ENCODE data around the gene STAMBP. TPM values are rescaled to one million over a fixed set of nuclear protein-coding genes. Genes with fewer than 3 reads are reported as not detected.
"Not testable (repeated sequence)": the region's sequence is repeated elsewhere in the genome, so short reads cannot be mapped to it uniquely, and the experiment has no call there.

The STAMBP gene
- polyA plus RNA-seq (ENCODE audit: insufficient read length in 3 of 3) = 10 to 100 TPM; 57.4 to 61.7 (median 59.9) TPM
- long read RNA-seq, donor 1, full-length matches to known transcripts = 7 of 7 reads
- long read RNA-seq, donor 1, partial matches to known transcripts = 0 of 7 reads
- long read RNA-seq, donor 1, other reads (novel, unspliced or antisense) = 0 of 7 reads
- long read RNA-seq, donor 2, full-length matches to known transcripts = 5 of 5 reads
- long read RNA-seq, donor 2, partial matches to known transcripts = 0 of 5 reads
- long read RNA-seq, donor 2, other reads (novel, unspliced or antisense) = 0 of 5 reads
- long read RNA-seq, donor 3, full-length matches to known transcripts = 6 of 6 reads
- long read RNA-seq, donor 3, partial matches to known transcripts = 0 of 6 reads
- long read RNA-seq, donor 3, other reads (novel, unspliced or antisense) = 0 of 6 reads
- long read RNA-seq, donor 4, full-length matches to known transcripts = 8 of 13 reads
- long read RNA-seq, donor 4, partial matches to known transcripts = 5 of 13 reads
- long read RNA-seq, donor 4, other reads (novel, unspliced or antisense) = 0 of 13 reads
- long read RNA-seq, donor 5, full-length matches to known transcripts = 1 of 1 reads
- long read RNA-seq, donor 5, partial matches to known transcripts = 0 of 1 reads
- long read RNA-seq, donor 5, other reads (novel, unspliced or antisense) = 0 of 1 reads
- long read RNA-seq, donor 6, full-length matches to known transcripts = 5 of 5 reads
- long read RNA-seq, donor 6, partial matches to known transcripts = 0 of 5 reads
- long read RNA-seq, donor 6, other reads (novel, unspliced or antisense) = 0 of 5 reads
- long read RNA-seq, donor 7, full-length matches to known transcripts = 3 of 15 reads
- long read RNA-seq, donor 7, partial matches to known transcripts = 12 of 15 reads
- long read RNA-seq, donor 7, other reads (novel, unspliced or antisense) = 0 of 15 reads
- long read RNA-seq, donor 8, full-length matches to known transcripts = 1 of 1 reads
- long read RNA-seq, donor 8, partial matches to known transcripts = 0 of 1 reads
- long read RNA-seq, donor 8, other reads (novel, unspliced or antisense) = 0 of 1 reads
- long read RNA-seq, donor 9, full-length matches to known transcripts = 1 of 6 reads
- long read RNA-seq, donor 9, partial matches to known transcripts = 5 of 6 reads
- long read RNA-seq, donor 9, other reads (novel, unspliced or antisense) = 0 of 6 reads
- long read RNA-seq, donor 10, full-length matches to known transcripts = 2 of 31 reads
- long read RNA-seq, donor 10, partial matches to known transcripts = 29 of 31 reads
- long read RNA-seq, donor 10, other reads (novel, unspliced or antisense) = 0 of 31 reads
- long read RNA-seq, donor 11, full-length matches to known transcripts = 2 of 7 reads
- long read RNA-seq, donor 11, partial matches to known transcripts = 5 of 7 reads
- long read RNA-seq, donor 11, other reads (novel, unspliced or antisense) = 0 of 7 reads
- long read RNA-seq, donor 12, full-length matches to known transcripts = 8 of 8 reads
- long read RNA-seq, donor 12, partial matches to known transcripts = 0 of 8 reads
- long read RNA-seq, donor 12, other reads (novel, unspliced or antisense) = 0 of 8 reads
- long read RNA-seq, donor 13, full-length matches to known transcripts = 2 of 8 reads
- long read RNA-seq, donor 13, partial matches to known transcripts = 6 of 8 reads
- long read RNA-seq, donor 13, other reads (novel, unspliced or antisense) = 0 of 8 reads
- long read RNA-seq, donor 14 = 0 reads
- long read RNA-seq, donor 15, full-length matches to known transcripts = 11 of 11 reads
- long read RNA-seq, donor 15, partial matches to known transcripts = 0 of 11 reads
- long read RNA-seq, donor 15, other reads (novel, unspliced or antisense) = 0 of 11 reads
- long read RNA-seq, donor 16, full-length matches to known transcripts = 2 of 8 reads
- long read RNA-seq, donor 16, partial matches to known transcripts = 6 of 8 reads
- long read RNA-seq, donor 16, other reads (novel, unspliced or antisense) = 0 of 8 reads

DNA sequence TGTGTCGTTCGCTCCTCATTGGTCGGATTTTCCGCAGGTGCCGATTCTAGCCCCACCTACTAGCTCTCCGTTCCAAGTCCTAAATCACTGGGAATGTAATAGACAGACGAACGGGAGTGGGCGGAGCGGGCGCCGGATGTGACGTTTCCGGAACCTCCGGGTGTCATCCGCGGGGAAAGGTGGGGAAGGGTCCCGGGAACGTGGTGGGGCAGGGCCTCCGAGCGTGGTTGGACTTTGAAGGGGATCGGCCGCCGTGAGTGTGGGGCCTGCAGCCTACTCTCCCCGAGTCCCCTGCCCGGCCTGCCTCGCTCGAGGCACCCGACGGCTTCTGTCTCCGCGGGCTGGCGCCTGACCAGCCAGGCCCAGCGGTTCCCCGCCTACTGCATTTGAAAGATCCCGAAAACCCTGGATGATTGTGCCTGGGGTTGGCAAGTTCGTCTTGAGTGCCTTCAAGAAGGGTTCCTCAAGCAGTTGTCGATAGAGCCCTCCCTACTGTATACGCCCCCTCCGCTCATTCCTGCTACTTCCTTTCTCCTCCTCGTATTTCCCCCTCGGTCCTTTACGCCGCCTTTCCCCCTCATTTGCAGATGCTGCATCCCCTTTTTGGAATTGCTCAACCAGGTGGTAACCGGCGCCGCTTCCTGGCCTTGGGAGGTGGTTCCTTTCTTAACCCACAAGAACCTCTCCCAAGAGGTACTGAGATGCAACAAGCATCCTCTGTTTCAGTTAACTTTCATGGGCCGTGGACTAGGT lies at the start of gene STAMBP:
Gene STAMBP (plus strand): TSS at position 144 of the 753 bp plus-strand sequence. CDS start 1,896 bp downstream, outside the sequence.
- DNase-seq = peak; percentile 98

DNA sequence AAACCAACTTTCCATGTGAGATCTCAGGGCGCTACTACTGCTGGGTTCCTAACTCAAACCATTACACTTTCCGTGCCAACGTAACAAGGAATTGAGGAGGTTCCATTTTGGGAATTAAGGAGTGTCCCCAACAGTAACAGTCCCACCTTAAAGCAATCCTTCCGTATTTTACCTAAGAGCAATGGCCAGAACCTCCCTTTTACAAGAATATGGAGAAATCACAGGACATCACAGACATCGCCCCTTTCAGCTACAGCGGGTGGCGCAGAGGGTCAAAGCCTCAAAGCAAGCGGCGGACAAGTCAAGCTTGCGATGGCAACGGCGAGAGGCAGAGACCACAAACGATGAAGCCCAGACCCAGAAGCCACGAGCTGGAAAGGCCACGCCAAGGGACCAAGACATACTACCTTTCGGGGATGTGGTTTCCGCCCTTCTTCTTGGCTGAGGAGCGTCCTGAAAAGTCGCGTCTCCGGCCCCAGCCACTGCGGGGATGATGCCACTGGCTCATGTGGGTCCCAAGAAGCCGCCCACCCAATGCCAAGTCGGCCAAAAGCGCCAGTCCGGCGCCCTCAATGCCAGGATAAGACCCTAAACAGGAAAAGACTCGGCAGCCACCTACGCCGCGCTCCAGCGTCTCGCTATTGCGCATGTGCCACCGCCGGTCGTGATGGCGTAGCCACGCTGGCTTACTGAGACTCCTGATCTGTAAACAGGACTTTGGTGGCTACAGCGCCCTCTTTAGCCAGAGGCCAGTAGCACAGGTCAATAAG lies 49.1 kb upstream of the STAMBP start, which contains the start of gene DUSP11:
Gene DUSP11 (minus strand): TSS at position 637 of the 770 bp plus-strand sequence. CDS start 129 bp downstream, at position 508.
- peak; percentile 95 for DNase-seq

DNA sequence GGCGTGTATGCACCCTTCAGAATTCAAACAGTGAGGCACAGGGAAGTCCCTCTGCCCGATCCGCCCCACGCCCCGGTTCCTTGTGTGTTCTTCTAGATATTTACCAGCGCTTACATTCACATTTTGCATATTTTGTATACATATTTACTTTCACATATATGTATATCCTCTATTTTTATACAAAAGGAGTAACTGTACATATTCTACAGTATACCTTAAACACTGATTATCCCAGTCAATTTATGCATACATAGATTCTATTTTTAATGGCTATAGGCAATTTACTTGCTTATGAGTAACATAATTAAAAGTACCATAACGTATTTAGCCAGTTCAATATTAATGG lies 48.6 kb upstream of the STAMBP start:
- DNase-seq = no peak

DNA sequence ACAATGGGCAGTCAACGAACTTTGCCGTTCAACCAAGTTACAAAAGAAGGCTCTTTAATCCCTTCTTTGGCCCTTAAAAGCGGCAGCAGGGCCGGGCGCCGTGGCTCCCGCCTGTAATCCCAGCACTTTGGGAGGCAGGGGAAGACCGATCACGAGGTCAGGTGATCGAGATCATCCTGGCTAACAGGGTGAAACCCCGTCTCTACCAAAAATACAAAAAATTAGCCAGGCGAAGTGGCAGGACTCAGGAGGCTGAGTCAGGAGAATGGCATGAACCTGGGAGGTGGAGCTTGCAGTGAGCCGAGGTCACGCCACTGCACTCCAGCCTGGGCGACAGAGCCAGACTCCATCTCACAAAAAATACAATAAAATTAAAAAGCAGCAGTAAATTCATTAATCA lies 45.4 kb upstream of the STAMBP start:
- not testable (repeated sequence) for DNase-seq

DNA sequence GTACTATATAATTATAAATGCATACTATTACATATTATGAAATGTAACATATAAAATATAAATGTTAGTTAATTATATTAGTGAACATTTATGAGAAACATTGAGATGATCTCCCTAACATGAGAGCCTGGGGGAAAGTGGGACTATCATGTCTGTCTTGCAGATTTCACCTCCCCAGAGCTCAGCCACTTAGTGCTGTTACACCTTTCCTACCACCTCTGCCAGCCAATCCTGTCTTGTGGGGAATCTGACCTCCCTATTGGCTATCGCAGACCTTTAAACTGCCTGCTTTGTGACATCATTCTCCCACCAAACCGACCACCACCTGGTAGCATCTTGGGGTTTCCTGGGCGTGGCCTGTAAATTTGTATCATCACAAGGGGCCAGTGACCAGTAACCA lies 44.9 kb upstream of the STAMBP start, which contains the start of gene C2orf78:
Gene C2orf78 (plus strand): TSS at position 301 of the 400 bp plus-strand sequence. CDS start 127 bp downstream, outside the sequence.
- not testable (repeated sequence) for DNase-seq

DNA sequence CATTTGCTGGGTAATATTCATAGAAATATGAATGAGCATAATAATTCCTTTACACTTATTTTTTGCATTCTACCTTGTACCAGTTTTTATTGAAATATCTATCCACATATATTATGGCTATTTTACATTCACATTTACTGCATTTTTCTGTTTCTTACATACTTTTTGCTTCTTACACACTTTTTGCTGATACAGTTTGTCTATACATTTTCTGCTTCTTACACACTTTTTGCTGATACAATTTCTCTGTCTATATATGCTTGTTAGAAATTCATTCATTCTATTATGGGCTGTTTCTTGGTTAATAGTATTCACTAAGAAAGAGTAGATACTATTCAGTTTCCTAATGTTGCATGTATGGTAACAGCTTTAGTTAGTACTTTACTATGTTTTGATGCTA lies 16.9 kb upstream of the STAMBP start:
- no peak for DNase-seq

DNA sequence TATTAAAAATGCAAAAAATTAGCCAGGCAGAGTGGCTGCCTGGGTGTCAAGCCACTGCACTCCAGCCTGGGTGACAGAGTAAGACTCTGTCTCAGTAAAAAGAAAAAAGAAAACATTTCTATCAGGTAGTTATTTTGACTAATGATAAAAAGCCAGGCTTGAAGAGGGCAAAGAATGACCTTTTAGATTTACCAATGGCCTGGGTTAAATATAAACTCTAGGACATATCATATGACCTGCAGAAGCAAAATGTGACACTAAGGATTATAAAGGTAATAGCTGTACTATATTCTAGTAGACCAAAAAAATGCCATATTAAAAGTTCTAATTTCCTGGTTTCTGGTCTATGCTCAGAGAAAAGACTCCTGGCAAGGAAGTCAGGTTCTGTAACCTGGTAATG lies 16.1 kb upstream of the STAMBP start:
- DNase-seq = no peak

DNA sequence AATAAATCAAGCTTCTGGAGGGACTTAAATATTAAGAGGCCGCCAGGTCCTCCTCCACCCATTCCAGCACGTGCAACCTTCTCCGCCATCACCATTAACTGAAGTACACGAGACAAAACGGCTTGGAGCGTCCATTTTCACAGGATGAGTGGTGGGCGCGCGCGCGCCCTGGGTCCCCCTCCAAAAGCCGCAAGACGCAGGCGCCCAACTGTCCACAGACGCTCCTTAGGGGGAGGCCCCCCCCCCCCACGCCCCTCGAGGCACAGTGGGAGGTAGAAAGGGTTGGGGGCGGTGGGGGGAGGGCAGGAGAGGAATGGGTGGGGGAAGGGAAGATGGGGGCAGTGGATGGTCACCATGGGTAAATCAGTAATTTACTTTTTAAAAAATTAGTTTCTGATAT lies 10.5 kb upstream of the STAMBP start:
- DNase-seq = no peak

DNA sequence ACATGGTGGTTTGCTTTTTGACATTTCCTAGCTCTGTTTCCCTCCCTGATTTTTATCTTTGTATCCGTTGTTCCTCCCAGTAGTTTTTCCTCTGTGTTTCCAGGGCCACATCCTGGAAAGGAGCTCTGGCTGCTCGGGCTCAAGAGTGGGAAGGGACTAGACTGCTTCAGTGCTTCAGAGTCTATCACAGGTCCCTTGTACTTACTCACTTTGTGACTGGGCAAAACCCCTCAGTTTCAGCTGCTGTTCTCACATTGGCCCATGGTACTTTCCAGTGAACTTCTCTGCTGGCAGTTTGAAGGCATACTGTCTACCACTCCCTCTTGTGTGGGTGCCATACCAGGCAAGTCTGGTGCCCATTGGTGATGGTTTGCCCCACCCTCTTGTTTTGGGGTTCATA lies 7.5 kb upstream of the STAMBP start:
- DNase-seq = no peak

DNA sequence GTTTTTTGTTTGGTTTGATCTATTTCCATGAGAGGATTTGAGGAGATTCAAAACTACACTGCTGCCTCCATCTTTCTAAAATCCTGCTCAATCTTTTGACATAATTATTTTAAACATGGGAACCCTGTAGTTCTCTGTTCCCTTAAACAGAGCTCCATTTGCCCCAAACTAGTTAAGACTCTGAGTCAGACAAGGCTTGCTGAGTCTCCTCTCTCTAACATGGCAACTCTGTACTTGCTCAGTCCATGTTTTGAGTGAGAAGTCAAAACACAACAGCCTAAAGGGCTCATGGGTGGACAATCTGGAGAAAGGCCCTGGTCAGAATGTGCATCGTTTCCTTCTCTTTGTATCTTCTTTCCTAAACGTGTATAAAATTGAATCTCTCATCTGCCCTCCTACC lies 7.1 kb upstream of the STAMBP start:
- no peak for DNase-seq

DNA sequence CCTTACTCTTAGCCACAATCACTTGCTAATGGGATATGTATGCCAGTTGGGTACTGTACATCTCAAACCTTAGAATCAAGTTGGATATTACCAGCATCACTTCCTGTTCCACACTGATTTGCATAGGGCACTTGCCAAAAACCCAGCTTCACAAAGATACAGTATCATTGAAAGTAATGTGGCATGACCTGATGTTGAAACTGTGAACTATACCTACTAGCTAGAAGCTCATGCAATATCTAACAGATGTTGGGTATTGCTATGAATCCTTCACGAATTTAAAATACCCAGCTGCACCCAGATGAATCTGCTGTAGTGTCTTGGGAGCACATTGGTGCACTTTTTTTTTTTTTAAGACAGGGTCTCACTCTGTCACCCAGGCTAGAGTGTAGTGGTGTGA lies 6.5 kb upstream of the STAMBP start:
- DNase-seq = no peak

DNA sequence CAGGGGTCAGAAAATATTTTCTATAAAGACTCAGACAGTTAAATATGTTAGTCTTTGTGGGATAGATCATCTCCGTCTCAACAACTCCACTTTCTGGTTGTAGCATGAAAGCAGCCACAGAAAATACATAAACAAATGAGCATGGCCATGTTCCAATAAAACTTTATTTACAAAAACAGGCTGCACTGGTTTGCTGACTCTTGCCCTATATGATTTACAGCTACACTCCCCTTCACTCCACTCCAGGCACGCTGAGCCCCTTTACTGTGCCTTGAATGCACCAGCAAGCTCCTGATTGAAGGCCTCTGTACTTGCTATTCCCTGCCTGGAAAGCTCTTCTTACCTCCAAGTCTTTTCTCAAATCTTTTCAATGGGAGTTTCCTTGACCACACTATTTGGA lies 5.8 kb upstream of the STAMBP start:
- no peak for DNase-seq

DNA sequence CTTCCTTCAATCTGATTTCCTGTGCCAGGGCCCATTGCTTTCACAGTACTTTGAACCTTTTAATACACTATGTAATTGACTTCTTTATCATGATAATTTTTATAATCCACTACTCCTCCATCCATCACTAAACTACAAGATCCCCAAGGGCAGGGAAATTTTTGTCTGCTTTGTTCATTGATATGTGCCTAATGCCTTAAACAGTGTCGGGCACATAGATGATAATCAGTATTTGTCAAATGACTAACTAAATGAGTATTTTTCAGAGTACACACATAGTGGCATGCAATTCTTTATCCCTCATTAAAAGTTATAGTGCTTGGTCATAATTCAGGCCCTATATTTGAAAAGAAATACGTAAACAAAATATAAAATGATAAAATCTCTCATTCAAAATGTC lies 5.3 kb upstream of the STAMBP start:
- no peak for DNase-seq

DNA sequence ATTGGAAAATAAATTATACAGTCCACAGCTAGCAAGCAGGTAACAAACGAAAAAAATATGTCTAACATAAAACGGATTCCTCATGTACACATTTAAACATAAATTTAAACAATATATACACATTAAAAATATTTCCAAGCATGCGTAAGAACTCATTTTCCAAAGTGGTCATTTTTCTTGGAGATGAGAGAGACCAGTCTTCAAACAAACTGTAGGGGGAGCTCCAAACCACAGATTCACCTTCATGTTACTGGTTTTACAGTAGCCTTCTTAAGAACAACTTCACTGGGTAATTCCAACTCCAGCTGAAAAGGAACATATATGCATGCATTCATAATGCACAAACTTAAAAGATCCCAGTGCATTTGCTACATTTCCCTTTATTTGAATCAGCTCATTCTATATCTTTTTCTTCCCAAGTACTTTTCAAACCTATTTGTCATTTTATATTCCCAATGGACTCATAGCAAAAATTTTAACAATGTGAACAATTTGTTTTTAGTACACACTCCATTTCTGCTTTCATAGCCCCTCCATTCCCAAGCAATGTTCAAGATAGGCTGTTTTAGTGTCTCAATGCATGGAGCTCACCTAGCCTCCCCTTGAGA lies 4.7 kb upstream of the STAMBP start:
- peak; percentile 73 for DNase-seq

DNA sequence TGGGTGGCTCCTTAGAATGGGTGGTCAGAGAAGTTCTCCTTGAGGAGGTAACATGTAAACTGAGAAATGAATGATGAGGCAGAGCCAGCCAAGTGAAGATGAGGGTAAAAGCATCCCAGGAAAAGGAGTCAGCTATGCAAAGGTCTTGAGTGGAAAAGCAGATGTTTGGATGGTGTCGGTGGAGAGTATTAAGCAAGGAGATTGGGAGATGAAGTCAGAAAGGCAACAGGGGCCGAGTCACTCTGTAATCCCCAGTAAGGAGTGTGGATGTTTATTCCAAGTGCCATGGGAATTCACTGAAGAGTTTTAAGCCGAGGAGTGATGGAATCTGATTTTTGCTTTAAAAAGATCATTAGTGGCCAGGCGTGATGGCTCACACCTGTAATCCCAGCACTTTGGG lies 3.4 kb upstream of the STAMBP start:
- no peak for DNase-seq

DNA sequence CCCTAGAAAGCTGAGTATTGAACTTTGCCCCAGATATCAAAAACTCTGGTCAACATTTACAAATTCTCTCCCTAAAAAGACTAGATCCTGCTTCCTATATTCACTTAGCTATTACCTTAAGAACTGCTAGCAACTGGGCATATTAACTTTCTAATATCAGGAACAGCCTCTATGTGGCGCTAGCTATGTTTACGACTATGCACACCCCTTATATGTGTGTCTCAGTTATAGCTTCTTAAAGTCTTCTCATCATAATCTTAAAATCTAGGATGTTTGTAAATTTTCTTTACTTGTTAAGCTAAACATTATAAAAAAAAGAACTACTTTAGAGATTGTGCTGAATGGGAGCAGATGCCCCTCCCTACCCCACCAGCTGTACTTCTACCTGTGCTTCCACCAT lies 1.7 kb upstream of the STAMBP start:
- no peak for DNase-seq

DNA sequence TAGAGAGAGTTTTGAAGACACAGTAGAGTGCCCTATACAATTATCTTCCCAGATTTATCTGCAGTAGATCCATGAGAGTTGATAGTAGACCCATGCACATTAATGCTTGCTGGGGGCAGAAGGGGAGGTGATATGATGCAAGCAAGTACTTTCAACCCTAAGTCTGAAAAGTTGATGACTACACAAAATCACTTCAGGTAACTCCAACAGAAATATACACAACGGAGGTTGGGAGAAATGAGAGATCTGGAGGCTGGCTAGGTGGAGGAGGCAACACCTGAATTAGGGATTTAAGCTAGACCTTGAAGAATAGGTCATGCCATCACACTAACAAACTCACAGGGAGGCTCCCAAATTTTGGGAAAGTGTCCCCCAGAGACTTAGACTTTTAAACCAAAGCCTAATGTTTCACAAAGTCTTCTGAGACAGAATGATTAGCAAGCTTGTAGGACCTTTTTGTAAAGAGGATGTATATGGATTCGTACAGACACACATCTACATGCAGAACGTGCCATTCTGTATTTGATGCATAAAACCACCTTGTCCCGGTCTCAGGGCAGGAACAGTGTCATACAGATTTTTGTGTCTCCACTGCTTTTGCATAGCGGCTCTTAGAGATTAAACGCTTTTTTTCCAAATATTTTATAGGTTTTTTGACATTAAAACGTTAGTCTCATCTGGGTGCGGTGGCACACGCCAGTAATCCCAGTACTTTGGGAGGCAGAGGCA lies 937 bp upstream of the STAMBP start:
- no peak for DNase-seq
